SK-N-SH (cell line): ENCODE results near the gene PWWP2B. TPM values are rescaled to one million over a fixed set of nuclear protein-coding genes. Genes with fewer than 3 reads are reported as not detected.

Experiments
- CTCF ChIA-PET: fragments of 300-600, 350-600 bp; formaldehyde crosslinking; extraction: SDS; loops from one replicate; lab custom pipeline; 2021; lab: Yijun Ruan, JAX
- POLR2A ChIA-PET: fragments of 350-600 bp; sonication (Branson Sonifier 250); formaldehyde crosslinking; extraction: SDS; loops from one replicate; lab custom pipeline; 2020; ENCODE audit warnings: antibody characterized with exemption, inconsistent platforms; lab: Yijun Ruan, JAX
- DNase-seq: peaks from one replicate; pipeline ENCODE4 v3.0.0; 2012
- H2AFZ ChIP-seq: fragments of 200-600 bp; sonication (generic); 2 replicates; pipeline ENCODE4 v1.8.1; 2016; ENCODE audit warnings: antibody characterized with exemption, mild to moderate bottlenecking, low read depth
- H3F3A ChIP-seq: fragments of 200-600 bp; sonication (generic); replicated peaks from 2 replicates; pipeline ENCODE3; 2016; ENCODE audit warnings: antibody characterized with exemption, mild to moderate bottlenecking; ENCODE audit not compliant: insufficient read depth
- H3K27ac ChIP-seq, 2 experiments: fragments of 200-500 bp in 1 of 2; fragments of 200-600 bp in 1 of 2; sonication (Bioruptor generic) in 1 of 2; sonication (generic), shearing (Covaris generic) in 1 of 2; 2 replicates each; pipeline versions ENCODE4 v1.5.1 to v1.6.1; 2014 to 2016; ENCODE audit warnings: low read depth in 2 of 2, inconsistent platforms in 1 of 2, low read length in 1 of 2, mild to moderate bottlenecking in 1 of 2, mixed read lengths in 1 of 2
- H3K27me3 ChIP-seq: fragments of 200-600 bp; sonication (generic), shearing (Covaris generic); 2 replicates; pipeline ENCODE4 v1.6.1; 2016; ENCODE audit warnings: mixed run types; ENCODE audit not compliant: insufficient read depth
- H3K36me3 ChIP-seq, 2 experiments: fragments of 200-500 bp in 1 of 2; fragments of 200-600 bp in 1 of 2; sonication (Bioruptor generic) in 1 of 2; sonication (generic) in 1 of 2; replicated peaks in 1 of 2; 2 replicates each; pipeline versions ENCODE3 to v1.5.1; 2014 to 2016; ENCODE audit warnings: low read length in 1 of 2, mild to moderate bottlenecking in 1 of 2; ENCODE audit not compliant: insufficient read depth in 2 of 2, control insufficient read depth in 1 of 2
- H3K4me1 ChIP-seq, 2 experiments: fragments of 200-500 bp in 1 of 2; fragments of 200-600 bp in 1 of 2; sonication (Bioruptor generic) in 1 of 2; sonication (generic), shearing (Covaris generic) in 1 of 2; 2 replicates each; pipeline versions ENCODE4 v1.5.1 to v1.6.1; 2014 to 2016; ENCODE audit warnings: low read depth in 1 of 2, low read length in 1 of 2, mixed run types in 1 of 2; ENCODE audit not compliant: insufficient read depth in 2 of 2, control insufficient read depth in 1 of 2
- H3K4me2 ChIP-seq: fragments of 200-600 bp; sonication (generic), shearing (Covaris generic); 2 replicates; pipeline ENCODE4 v1.6.1; 2017; ENCODE audit warnings: mixed run types
- H3K4me3 ChIP-seq, 2 experiments: fragments of 200-500 bp in 1 of 2; fragments of 200-600 bp in 1 of 2; sonication (Bioruptor generic) in 1 of 2; sonication (generic), shearing (Covaris generic) in 1 of 2; 2 replicates each; pipeline versions ENCODE4 v1.5.1 to v1.8.1; 2014 to 2016; ENCODE audit warnings: low read depth in 2 of 2, inconsistent platforms in 1 of 2, low read length in 1 of 2, mild to moderate bottlenecking in 1 of 2, mixed read lengths in 1 of 2, moderate library complexity in 1 of 2
- H3K79me2 ChIP-seq: fragments of 200-600 bp; sonication (generic); 2 replicates; pipeline ENCODE4 v1.8.1; 2017; ENCODE audit warnings: mild to moderate bottlenecking; ENCODE audit not compliant: insufficient read depth
- H3K9ac ChIP-seq: fragments of 200-600 bp; sonication (generic); 2 replicates; pipeline ENCODE4 v1.6.1; 2017; ENCODE audit warnings: mixed run types
- H3K9me2 ChIP-seq: fragments of 200-600 bp; sonication (generic); 2 replicates; pipeline ENCODE4 v1.6.1; 2017; ENCODE audit warnings: mixed run types
- H3K9me3 ChIP-seq: fragments of 200-600 bp; sonication (generic); 2 replicates; pipeline ENCODE4 v1.6.1; 2017; ENCODE audit warnings: mixed run types, mild to moderate bottlenecking, moderate library complexity
- H4K20me1 ChIP-seq: fragments of 200-600 bp; sonication (generic); 2 replicates; pipeline ENCODE4 v1.6.1; 2017; ENCODE audit warnings: mild to moderate bottlenecking, mixed run types; ENCODE audit not compliant: insufficient read depth
- CHD2 ChIP-seq: fragments of 150-350 bp; IDR thresholded peaks from 2 replicates; pipeline ENCODE4 v1.6.1; 2018; ENCODE audit warnings: low read length; ENCODE audit not compliant: partially characterized antibody
- EZH2phosphoT487 ChIP-seq: fragments of 200-600 bp; sonication (generic); IDR thresholded peaks from 2 replicates; pipeline ENCODE4 v1.6.1; 2017; ENCODE audit warnings: low read depth, mixed run types, mild to moderate bottlenecking, antibody characterized with exemption, moderate library complexity, borderline replicate concordance
- FOXJ3 ChIP-seq: sonication (generic); formaldehyde crosslinking; IDR thresholded peaks from 2 replicates; pipeline ENCODE4 v1.5.1; 2020; ENCODE audit warnings: mild to moderate bottlenecking, missing genetic modification reagents
- FOXM1 ChIP-seq: IDR thresholded peaks from 2 replicates; pipeline ENCODE4 v1.4.0; 2012; ENCODE audit warnings: low read depth, mild to moderate bottlenecking
- GATA2 ChIP-seq: sonication (generic); formaldehyde crosslinking; IDR thresholded peaks from 2 replicates; pipeline ENCODE4 v1.5.0; 2020; ENCODE audit warnings: mild to moderate bottlenecking, missing genetic modification reagents
- NFIC ChIP-seq: IDR thresholded peaks from 2 replicates; pipeline ENCODE4 v1.4.0; 2012; ENCODE audit warnings: borderline replicate concordance
- NRF1 ChIP-seq: IDR thresholded peaks from 2 replicates; pipeline ENCODE4 v1.6.1; 2012; ENCODE audit warnings: low read depth, mild to moderate bottlenecking, low read length
- POLR2AphosphoS5 ChIP-seq: IDR thresholded peaks from 2 replicates; pipeline ENCODE4 v1.6.1; 2012; ENCODE audit warnings: low read depth, low read length
- RAD21 ChIP-seq: IDR thresholded peaks from 2 replicates; pipeline ENCODE4 v1.6.1; 2012; ENCODE audit warnings: mild to moderate bottlenecking, low read length
- RFX5 ChIP-seq: IDR thresholded peaks from 2 replicates; pipeline ENCODE4 v1.6.1; 2012; ENCODE audit warnings: mild to moderate bottlenecking, improper control_type of control experiment, low read length
- SIN3A ChIP-seq: IDR thresholded peaks from 2 replicates; pipeline ENCODE4 v1.6.1; 2012; ENCODE audit warnings: low read depth, mild to moderate bottlenecking, low read length, moderate library complexity, borderline replicate concordance
- TAF1 ChIP-seq: IDR thresholded peaks from 2 replicates; pipeline ENCODE4 v1.6.1; 2012; ENCODE audit warnings: low read depth, mild to moderate bottlenecking, low read length, moderate library complexity, borderline replicate concordance
- TEAD4 ChIP-seq: IDR thresholded peaks from 2 replicates; pipeline ENCODE4 v1.4.0; 2012; ENCODE audit warnings: mild to moderate bottlenecking, borderline replicate concordance; ENCODE audit not compliant: insufficient read depth
- WGBS: methylation state at CpG from one replicate; pipeline ENCODE4 v1.1.6; 2017; ENCODE audit warnings: low lambda C conversion rate; 5-methylcytosine and 5-hydroxymethylcytosine counted together
- polyA plus RNA-seq, 3 experiments: library from polyadenylated mRNA; depleted of rRNA; stranded (reverse); fragments of >200 nt; gene quantifications; 2 replicates each; pipeline ENCODE4 v1.2.3, GENCODE V29; 2012
- TF ChIP-seq, protein P1 (sequence below): IDR thresholded peaks from 2 replicates; pipeline ENCODE4; 2012
- TF ChIP-seq, protein P2 (sequence below): fragments of 200-600 bp; sonication (generic); IDR thresholded peaks from 2 replicates; pipeline ENCODE4 v1.6.1; 2017; ENCODE audit warnings: antibody characterized with exemption, mild to moderate bottlenecking, moderate library complexity
- TF ChIP-seq, protein P3 (sequence below): IDR thresholded peaks from 2 replicates; pipeline ENCODE4 v1.4.0; 2012; ENCODE audit warnings: low read depth, borderline replicate concordance
- TF ChIP-seq, protein P4 (sequence below): IDR thresholded peaks from 2 replicates; pipeline ENCODE4 v1.4.0; 2012; ENCODE audit warnings: low read depth
- TF ChIP-seq, protein P5 (sequence below): fragments of 150-350 bp; IDR thresholded peaks from 2 replicates; pipeline ENCODE4 v1.6.1; 2017; ENCODE audit warnings: antibody characterized with exemption, low read length, low read depth, borderline replicate concordance
- TF ChIP-seq, protein P6 (sequence below): IDR thresholded peaks from 2 replicates; pipeline ENCODE4 v1.6.1; 2012; ENCODE audit warnings: mild to moderate bottlenecking, low read depth, low read length, moderate library complexity

PWWP2B gene
- polyA plus RNA-seq, 1 of the 3 experiments (the other 2 are of a cell fraction) = 2.4 TPM

DNA sequence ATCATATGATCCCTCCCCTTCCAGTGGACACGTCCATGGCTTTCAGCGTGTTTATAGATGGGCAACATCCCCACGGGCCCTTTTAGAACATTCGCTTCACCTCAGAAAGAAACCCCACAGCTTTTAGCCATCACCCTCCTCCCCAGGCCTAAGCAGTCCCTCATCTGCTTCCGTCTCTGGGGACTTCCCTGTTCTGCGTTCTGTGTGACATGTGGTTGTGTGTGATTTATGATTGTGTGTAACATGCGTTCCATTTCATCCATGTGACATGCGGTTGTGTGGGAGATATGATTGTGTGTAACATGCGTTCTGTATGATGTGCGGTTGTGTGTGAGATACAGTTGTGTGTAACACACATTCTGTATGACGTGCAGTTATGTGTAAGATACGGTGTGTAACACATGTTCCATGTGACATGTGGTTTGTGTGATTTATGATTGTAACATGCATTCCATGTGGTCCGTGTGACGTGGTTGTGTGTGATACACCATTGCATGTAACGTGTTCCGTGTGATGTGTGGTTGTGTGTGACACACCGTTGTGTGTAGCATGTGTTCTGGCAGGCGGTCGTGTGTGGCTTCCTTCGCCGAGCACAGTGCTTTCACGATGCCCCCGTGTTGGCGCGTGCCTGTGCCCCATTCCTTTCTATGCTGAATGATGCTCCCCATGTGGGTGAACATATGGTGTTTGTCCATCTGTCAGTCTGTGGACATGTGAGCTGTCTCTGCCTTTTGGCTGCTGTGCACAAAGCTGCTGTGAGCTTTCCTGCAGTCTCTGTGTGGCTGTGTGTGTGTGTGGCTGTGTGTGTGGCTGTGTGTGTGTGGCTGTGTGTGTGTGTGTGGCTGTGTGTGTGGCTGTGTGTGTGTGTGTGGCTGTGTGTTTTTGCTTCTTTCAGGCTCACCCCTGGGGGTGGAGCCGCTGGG lies 26.2 kb downstream of the PWWP2B start:
- H3K79me2 ChIP-seq = no peaks in the 10 kb centered on the region

More for the DNA sequence above, 26.2 kb downstream of the PWWP2B start:
- Histone ChIP-seq H3K27ac (no peak overlapping the region), H3K27me3 (no peaks in the 10 kb centered on the region), H3K4me3 (no peak overlapping the region), H3K4me1 (peaks cover 8 to 41% of the 10 kb centered on the region in 2 experiments; a peak in 2 of 4 replicates), H3K9me3 (no peaks in the 10 kb centered on the region), H3K9ac (no peak overlapping the region), H3F3A (no peaks in the 10 kb centered on the region), H4K20me1 (no peaks in the 10 kb centered on the region), H3K4me2 (no peak overlapping the region), H3K9me2 (no peaks in the 10 kb centered on the region), H2AFZ (no peak overlapping the region), H3K36me3 (no peaks in the 10 kb centered on the region)
- no peak for TF ChIP-seq TAF1
- TF ChIP-seq, protein P1, sequence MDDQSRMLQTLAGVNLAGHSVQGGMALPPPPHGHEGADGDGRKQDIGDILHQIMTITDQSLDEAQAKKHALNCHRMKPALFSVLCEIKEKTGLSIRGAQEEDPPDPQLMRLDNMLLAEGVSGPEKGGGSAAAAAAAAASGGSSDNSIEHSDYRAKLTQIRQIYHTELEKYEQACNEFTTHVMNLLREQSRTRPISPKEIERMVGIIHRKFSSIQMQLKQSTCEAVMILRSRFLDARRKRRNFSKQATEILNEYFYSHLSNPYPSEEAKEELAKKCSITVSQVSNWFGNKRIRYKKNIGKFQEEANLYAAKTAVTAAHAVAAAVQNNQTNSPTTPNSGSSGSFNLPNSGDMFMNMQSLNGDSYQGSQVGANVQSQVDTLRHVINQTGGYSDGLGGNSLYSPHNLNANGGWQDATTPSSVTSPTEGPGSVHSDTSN = no peak
- TF ChIP-seq SIN3A = no peak
- TF ChIP-seq, protein P2, sequence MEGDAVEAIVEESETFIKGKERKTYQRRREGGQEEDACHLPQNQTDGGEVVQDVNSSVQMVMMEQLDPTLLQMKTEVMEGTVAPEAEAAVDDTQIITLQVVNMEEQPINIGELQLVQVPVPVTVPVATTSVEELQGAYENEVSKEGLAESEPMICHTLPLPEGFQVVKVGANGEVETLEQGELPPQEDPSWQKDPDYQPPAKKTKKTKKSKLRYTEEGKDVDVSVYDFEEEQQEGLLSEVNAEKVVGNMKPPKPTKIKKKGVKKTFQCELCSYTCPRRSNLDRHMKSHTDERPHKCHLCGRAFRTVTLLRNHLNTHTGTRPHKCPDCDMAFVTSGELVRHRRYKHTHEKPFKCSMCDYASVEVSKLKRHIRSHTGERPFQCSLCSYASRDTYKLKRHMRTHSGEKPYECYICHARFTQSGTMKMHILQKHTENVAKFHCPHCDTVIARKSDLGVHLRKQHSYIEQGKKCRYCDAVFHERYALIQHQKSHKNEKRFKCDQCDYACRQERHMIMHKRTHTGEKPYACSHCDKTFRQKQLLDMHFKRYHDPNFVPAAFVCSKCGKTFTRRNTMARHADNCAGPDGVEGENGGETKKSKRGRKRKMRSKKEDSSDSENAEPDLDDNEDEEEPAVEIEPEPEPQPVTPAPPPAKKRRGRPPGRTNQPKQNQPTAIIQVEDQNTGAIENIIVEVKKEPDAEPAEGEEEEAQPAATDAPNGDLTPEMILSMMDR = no peak
- no peak for TF ChIP-seq RAD21
- TF ChIP-seq, protein P3, sequence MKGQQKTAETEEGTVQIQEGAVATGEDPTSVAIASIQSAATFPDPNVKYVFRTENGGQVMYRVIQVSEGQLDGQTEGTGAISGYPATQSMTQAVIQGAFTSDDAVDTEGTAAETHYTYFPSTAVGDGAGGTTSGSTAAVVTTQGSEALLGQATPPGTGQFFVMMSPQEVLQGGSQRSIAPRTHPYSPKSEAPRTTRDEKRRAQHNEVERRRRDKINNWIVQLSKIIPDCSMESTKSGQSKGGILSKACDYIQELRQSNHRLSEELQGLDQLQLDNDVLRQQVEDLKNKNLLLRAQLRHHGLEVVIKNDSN = no peak
- TF ChIP-seq, protein P4, sequence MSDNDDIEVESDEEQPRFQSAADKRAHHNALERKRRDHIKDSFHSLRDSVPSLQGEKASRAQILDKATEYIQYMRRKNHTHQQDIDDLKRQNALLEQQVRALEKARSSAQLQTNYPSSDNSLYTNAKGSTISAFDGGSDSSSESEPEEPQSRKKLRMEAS = no peak
- TF ChIP-seq FOXM1 = no peak
- no peak for TF ChIP-seq EZH2phosphoT487
- no peak for TF ChIP-seq NRF1
- no peak for TF ChIP-seq TEAD4
- no peak for TF ChIP-seq CHD2
- TF ChIP-seq, protein P5, sequence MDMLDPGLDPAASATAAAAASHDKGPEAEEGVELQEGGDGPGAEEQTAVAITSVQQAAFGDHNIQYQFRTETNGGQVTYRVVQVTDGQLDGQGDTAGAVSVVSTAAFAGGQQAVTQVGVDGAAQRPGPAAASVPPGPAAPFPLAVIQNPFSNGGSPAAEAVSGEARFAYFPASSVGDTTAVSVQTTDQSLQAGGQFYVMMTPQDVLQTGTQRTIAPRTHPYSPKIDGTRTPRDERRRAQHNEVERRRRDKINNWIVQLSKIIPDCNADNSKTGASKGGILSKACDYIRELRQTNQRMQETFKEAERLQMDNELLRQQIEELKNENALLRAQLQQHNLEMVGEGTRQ = no peak
- no peak for TF ChIP-seq FOXJ3 (CRISPR knock-in tag)
- TF ChIP-seq NFIC = no peak
- TF ChIP-seq GATA2 (CRISPR knock-in tag) = no peak
- TF ChIP-seq POLR2AphosphoS5 = no peak
- TF ChIP-seq, protein P6, sequence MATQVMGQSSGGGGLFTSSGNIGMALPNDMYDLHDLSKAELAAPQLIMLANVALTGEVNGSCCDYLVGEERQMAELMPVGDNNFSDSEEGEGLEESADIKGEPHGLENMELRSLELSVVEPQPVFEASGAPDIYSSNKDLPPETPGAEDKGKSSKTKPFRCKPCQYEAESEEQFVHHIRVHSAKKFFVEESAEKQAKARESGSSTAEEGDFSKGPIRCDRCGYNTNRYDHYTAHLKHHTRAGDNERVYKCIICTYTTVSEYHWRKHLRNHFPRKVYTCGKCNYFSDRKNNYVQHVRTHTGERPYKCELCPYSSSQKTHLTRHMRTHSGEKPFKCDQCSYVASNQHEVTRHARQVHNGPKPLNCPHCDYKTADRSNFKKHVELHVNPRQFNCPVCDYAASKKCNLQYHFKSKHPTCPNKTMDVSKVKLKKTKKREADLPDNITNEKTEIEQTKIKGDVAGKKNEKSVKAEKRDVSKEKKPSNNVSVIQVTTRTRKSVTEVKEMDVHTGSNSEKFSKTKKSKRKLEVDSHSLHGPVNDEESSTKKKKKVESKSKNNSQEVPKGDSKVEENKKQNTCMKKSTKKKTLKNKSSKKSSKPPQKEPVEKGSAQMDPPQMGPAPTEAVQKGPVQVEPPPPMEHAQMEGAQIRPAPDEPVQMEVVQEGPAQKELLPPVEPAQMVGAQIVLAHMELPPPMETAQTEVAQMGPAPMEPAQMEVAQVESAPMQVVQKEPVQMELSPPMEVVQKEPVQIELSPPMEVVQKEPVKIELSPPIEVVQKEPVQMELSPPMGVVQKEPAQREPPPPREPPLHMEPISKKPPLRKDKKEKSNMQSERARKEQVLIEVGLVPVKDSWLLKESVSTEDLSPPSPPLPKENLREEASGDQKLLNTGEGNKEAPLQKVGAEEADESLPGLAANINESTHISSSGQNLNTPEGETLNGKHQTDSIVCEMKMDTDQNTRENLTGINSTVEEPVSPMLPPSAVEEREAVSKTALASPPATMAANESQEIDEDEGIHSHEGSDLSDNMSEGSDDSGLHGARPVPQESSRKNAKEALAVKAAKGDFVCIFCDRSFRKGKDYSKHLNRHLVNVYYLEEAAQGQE = no peak
- no peak for TF ChIP-seq RFX5
- WGBS = 87% methylated on average over 25 of the region's 26 CpGs
- ChIA-PET POLR2A (no interaction called here), CTCF (interaction anchor here (0.6 to 1.2 kb wide), 4 partner anchors 10 to 24 kb away, joined by 3 to 5 read pairs (median 3); no protein-coding TSS in a partner anchor)
- DNase-seq = no peak
